Esophagus muscularis mucosa (tissue), 4 donors: Measurements from ENCODE around the gene AHRR.

Experiments
- CTCF ChIP-seq, 3 experiments: fragments of 200-600 bp in 2 of 3; fragments of 450-650 bp in 1 of 3; sonication (generic) in 2 of 3; IDR thresholded peaks; one replicate each; pipeline ENCODE4 v1.5.1; 2017 to 2019; ENCODE audit warnings: antibody characterized with exemption in 3 of 3, mild to moderate bottlenecking in 2 of 3, moderate library complexity in 1 of 3
- EP300 ChIP-seq: sonication (generic); formaldehyde crosslinking; IDR thresholded peaks from one replicate; pipeline ENCODE4 v1.6.1; 2017; ENCODE audit warnings: antibody characterized with exemption
- POLR2A ChIP-seq: fragments of 450-650 bp; IDR thresholded peaks from one replicate; pipeline ENCODE4 v1.6.1; 2017; ENCODE audit warnings: antibody characterized with exemption, moderate library complexity, mild to moderate bottlenecking, low read depth
- POLR2AphosphoS5 ChIP-seq, 2 donors: sonication (generic); formaldehyde crosslinking; IDR thresholded peaks; one replicate each; pipeline ENCODE4 v1.6.1; 2017; ENCODE audit warnings: antibody characterized with exemption in 2 of 2

GRCh38 chr5:320524-321229 is 837 bp upstream of the AHRR start:
- TF ChIP-seq CTCF (IDR thresholded peaks at IDR 0.05) = no peak
- TF ChIP-seq EP300 = no peak
- no peak for TF ChIP-seq POLR2A
- TF ChIP-seq POLR2AphosphoS5 (IDR thresholded peaks at IDR 0.05) = no peak
